Fibroblast of villous mesenchyme (primary cell): ENCODE data around the gene ZFPM1. TPM values are rescaled to one million over a fixed set of nuclear protein-coding genes. Genes with fewer than 3 reads are reported as not detected.

Experiments used
- DNase-seq: peaks from one replicate; pipeline ENCODE4 v3.0.0-alpha.2; 2010; ENCODE audit warnings: low read depth
- H3K4me3 ChIP-seq: 2 replicates; pipeline ENCODE4 v1.5.1; 2011; ENCODE audit warnings: low read depth, mild to moderate bottlenecking, low read length
- CTCF ChIP-seq: IDR thresholded peaks from 2 replicates; pipeline ENCODE4 v1.5.1; 2012; ENCODE audit warnings: low read depth, mild to moderate bottlenecking, low read length; ENCODE audit not compliant: insufficient read depth
- total RNA-seq: library from RNA; depleted of rRNA; stranded (reverse); fragments of >200 nt; gene quantifications from 2 replicates; pipeline ENCODE4 v1.2.3, GENCODE V29; 2012

ZFPM1 gene
- total RNA-seq, 1 donor = 2.6 TPM

GRCh38 chr16:88530051-88530857 lies 77.2 kb downstream of the ZFPM1 start:
- TF ChIP-seq CTCF = no peak
- no peak overlapping the region for H3K4me3 ChIP-seq
- DNase-seq = no peak

GRCh38 chr16:88530858-88531203 lies 77.8 kb downstream of the ZFPM1 start:
- TF ChIP-seq CTCF = no peak
- no peak for DNase-seq
- no peak overlapping the region for H3K4me3 ChIP-seq

GRCh38 chr16:88531346-88531745 lies 78.3 kb downstream of the ZFPM1 start:
- no peak overlapping the region for H3K4me3 ChIP-seq
- DNase-seq = no peak
- no peak for TF ChIP-seq CTCF

GRCh38 chr16:88531931-88532433 lies 78.9 kb downstream of the ZFPM1 start:
- no peak for DNase-seq
- H3K4me3 ChIP-seq = no peak overlapping the region
- TF ChIP-seq CTCF = no peak

- no peak for DNase-seq
- no peak overlapping the region for H3K4me3 ChIP-seq
- TF ChIP-seq CTCF = no peak
These were observed 79.6 kb downstream of the ZFPM1 start for GRCh38 chr16:88532434-88533241.

- TF ChIP-seq CTCF = no peak
- H3K4me3 ChIP-seq = no peak overlapping the region
- peak; percentile 22 for DNase-seq
These were observed 80.4 kb downstream of the ZFPM1 start for GRCh38 chr16:88533381-88533917.
